Neural cell (in vitro differentiated cells): ENCODE data around the gene TMEM107. TPM values are rescaled to one million over a fixed set of nuclear protein-coding genes. Genes with fewer than 3 reads are reported as not detected.

Experiments
- H2AFZ ChIP-seq: fragments of 200-600, 300-800 bp; sonication (generic), shearing (Covaris generic); 2 replicates; pipeline ENCODE4 v1.6.0; 2014; ENCODE audit warnings: low read depth, mild to moderate bottlenecking, antibody characterized with exemption, low read length, moderate library complexity
- H3F3A ChIP-seq: fragments of 200-600 bp; shearing (Covaris generic); 2 replicates; pipeline ENCODE4 v1.6.1; 2016; ENCODE audit warnings: mild to moderate bottlenecking, moderate library complexity, mixed read lengths, antibody characterized with exemption, low read length; ENCODE audit not compliant: insufficient read depth, poor library complexity, severe bottlenecking
- H3K27ac ChIP-seq: fragments of 200-600, 300-800 bp; sonication (generic), shearing (Covaris generic); 2 replicates; pipeline ENCODE4 v1.5.1; 2014; ENCODE audit warnings: mild to moderate bottlenecking, low read length, moderate library complexity
- H3K27me3 ChIP-seq: fragments of 300-800, 200-600 bp; sonication (generic), shearing (Covaris generic); 2 replicates; pipeline ENCODE4 v1.6.0; 2014; ENCODE audit warnings: mild to moderate bottlenecking, low read depth, low read length, moderate library complexity; ENCODE audit not compliant: insufficient read depth
- H3K36me3 ChIP-seq: fragments of 300-800, 200-600 bp; sonication (generic), shearing (Covaris generic); 2 replicates; pipeline ENCODE4 v1.5.1; 2014; ENCODE audit warnings: mild to moderate bottlenecking, antibody characterized with exemption, low read length, moderate library complexity; ENCODE audit not compliant: insufficient read depth
- H3K4me2 ChIP-seq: fragments of 300-800, 200-600 bp; sonication (generic), shearing (Covaris generic); 2 replicates; pipeline ENCODE4 v1.6.0; 2014; ENCODE audit warnings: mild to moderate bottlenecking, low read length
- H3K4me3 ChIP-seq: fragments of 300-800, 200-600 bp; sonication (generic), shearing (Covaris generic); 2 replicates; pipeline ENCODE4 v1.5.1; 2014; ENCODE audit warnings: mild to moderate bottlenecking, low read length, moderate library complexity
- H3K79me2 ChIP-seq: fragments of 200-600 bp; shearing (Covaris generic); replicated peaks from 2 replicates; pipeline ENCODE4 v1.6.0; 2014; ENCODE audit warnings: mild to moderate bottlenecking, low read length, moderate library complexity; ENCODE audit not compliant: insufficient read depth
- H3K9ac ChIP-seq: fragments of 300-800, 200-600 bp; sonication (generic), shearing (Covaris generic); 2 replicates; pipeline ENCODE4 v1.6.1; 2016; ENCODE audit warnings: mild to moderate bottlenecking, low read length, mixed read lengths
- H3K9me2 ChIP-seq: fragments of 200-600 bp; shearing (Covaris generic); 2 replicates; pipeline ENCODE4 v1.6.1; 2016; ENCODE audit warnings: mild to moderate bottlenecking, low read length, mixed read lengths; ENCODE audit not compliant: insufficient read depth
- H3K9me3 ChIP-seq: fragments of 200-600, 300-800 bp; sonication (generic), shearing (Covaris generic); 2 replicates; pipeline ENCODE4 v1.6.1; 2016; ENCODE audit warnings: mild to moderate bottlenecking, mixed run types, low read length, moderate library complexity, mixed read lengths
- H4K20me1 ChIP-seq: fragments of 200-600 bp; shearing (Covaris generic); 2 replicates; pipeline ENCODE4 v1.6.1; 2016; ENCODE audit warnings: mild to moderate bottlenecking, mixed run types; ENCODE audit not compliant: insufficient read depth
- CTCF ChIP-seq: fragments of 450-650 bp; IDR thresholded peaks from 2 replicates; pipeline ENCODE4 v1.5.1; 2014; ENCODE audit warnings: antibody characterized with exemption, mild to moderate bottlenecking, moderate library complexity; ENCODE audit not compliant: poor library complexity, severe bottlenecking
- EP300 ChIP-seq: fragments of 450-650 bp; conservative IDR thresholded peaks from 2 replicates; pipeline ENCODE4 v1.6.1; 2014; ENCODE audit warnings: antibody characterized with exemption, mild to moderate bottlenecking, moderate library complexity; ENCODE audit not compliant: poor library complexity, severe bottlenecking
- EZH2 ChIP-seq: fragments of 200-600, 300-800 bp; shearing (Covaris generic), sonication (generic); IDR thresholded peaks from 2 replicates; pipeline ENCODE4 v1.6.1; 2014; ENCODE audit warnings: antibody characterized with exemption, low read length, borderline replicate concordance, mild to moderate bottlenecking; ENCODE audit not compliant: insufficient read depth, poor library complexity, severe bottlenecking
- MXI1 ChIP-seq: fragments of 450-650 bp; conservative IDR thresholded peaks from 2 replicates; pipeline ENCODE4 v1.6.1; 2014; ENCODE audit warnings: antibody characterized with exemption, mild to moderate bottlenecking; ENCODE audit not compliant: poor library complexity, severe bottlenecking
- POLR2AphosphoS5 ChIP-seq: IDR thresholded peaks from 2 replicates; pipeline ENCODE4 v1.6.1; 2012
- RAD21 ChIP-seq: fragments of 450-650 bp; conservative IDR thresholded peaks from 2 replicates; pipeline ENCODE4 v1.6.1; 2014; ENCODE audit warnings: antibody characterized with exemption, mild to moderate bottlenecking, moderate library complexity
- REST ChIP-seq: IDR thresholded peaks from 2 replicates; pipeline ENCODE4 v1.6.1; 2012; ENCODE audit warnings: borderline replicate concordance
- SMC3 ChIP-seq: fragments of 450-650 bp; conservative IDR thresholded peaks from 2 replicates; pipeline ENCODE4 v1.6.1; 2014; ENCODE audit warnings: antibody characterized with exemption, mild to moderate bottlenecking, moderate library complexity; ENCODE audit not compliant: poor library complexity
- TAF1 ChIP-seq: IDR thresholded peaks from 2 replicates; pipeline ENCODE4 v1.6.1; 2012; ENCODE audit warnings: low read depth
- polyA plus RNA-seq: library from polyadenylated mRNA; depleted of rRNA; stranded (reverse); fragments of >200 nt; gene quantifications from 2 replicates; pipeline ENCODE4 v1.2.3, GENCODE V29; 2014

The TMEM107 gene
- polyA plus RNA-seq, 1 donor from 2014 or later, result 31.7 TPM

- no peak overlapping the region for H3K4me3 ChIP-seq
- no peak overlapping the region for H3K27ac ChIP-seq
- no peak overlapping the region for H2AFZ ChIP-seq
- no peaks in the 10 kb centered on the region for H3K9me3 ChIP-seq
- H4K20me1 ChIP-seq, result no peaks in the 10 kb centered on the region
- no peak overlapping the region for H3K4me2 ChIP-seq
- no peaks in the 10 kb centered on the region for H3K27me3 ChIP-seq
- no peaks in the 10 kb centered on the region for H3K9me2 ChIP-seq
- peak; percentile 2 for TF ChIP-seq POLR2AphosphoS5
- no peak for TF ChIP-seq MXI1
- H3K79me2 ChIP-seq, result no peaks in the 10 kb centered on the region
- peaks cover 13% of the 10 kb centered on the region for H3F3A ChIP-seq
- H3K36me3 ChIP-seq, result no peaks in the 10 kb centered on the region
- H3K9ac ChIP-seq, result no peak overlapping the region
These were observed 32.4 kb downstream of the TMEM107 start for GRCh38 chr17:8143581-8144400.

GRCh38 chr17:8142887-8143580 lies 33.1 kb downstream of the TMEM107 start:
- Histone ChIP-seq H3K79me2 (no peaks in the 10 kb centered on the region), H3K9ac (no peak overlapping the region), H3F3A (peaks cover 16% of the 10 kb centered on the region), H4K20me1 (no peaks in the 10 kb centered on the region), H3K4me2 (no peak overlapping the region), H2AFZ (no peak overlapping the region), H3K9me3 (no peaks in the 10 kb centered on the region), H3K27ac (no peak overlapping the region), H3K9me2 (no peaks in the 10 kb centered on the region), H3K27me3 (no peaks in the 10 kb centered on the region), H3K36me3 (no peaks in the 10 kb centered on the region), H3K4me3 (no peak overlapping the region)
- no peak for TF ChIP-seq CTCF
- no peak for TF ChIP-seq EZH2
- TF ChIP-seq RAD21, result no peak
- no peak for TF ChIP-seq TAF1
- TF ChIP-seq POLR2AphosphoS5, result peak; percentile 6
- TF ChIP-seq MXI1, result no peak
- TF ChIP-seq EP300, result no peak
- TF ChIP-seq REST, result no peak
- no peak for TF ChIP-seq SMC3
